GM23338 (cell line): ENCODE data around the gene TTC31. TPM values are rescaled to one million over a fixed set of nuclear protein-coding genes. Genes with fewer than 3 reads are reported as not detected.
A peak's percentile ranks its signal among the peaks of the same experiment; 100 is the strongest.

Experiments used
- ATAC-seq: fragments of 200-7000 bp; cut with Tn5 transposase; 3 replicates; pipeline ENCODE4 v1.9.1; 2020
- DNase-seq: peaks from one replicate; pipeline ENCODE4 v3.0.0-alpha.2; 2015; ENCODE audit warnings: low spot score
- H2AFZ ChIP-seq: fragments of 200-600 bp; sonication (generic); 2 replicates; pipeline ENCODE4 v1.8.0; 2016; ENCODE audit warnings: antibody characterized with exemption, mild to moderate bottlenecking, moderate library complexity
- H3F3A ChIP-seq: fragments of 200-600 bp; sonication (generic); replicated peaks from 2 replicates; pipeline ENCODE4 v1.8.0; 2017; ENCODE audit warnings: antibody characterized with exemption, mixed run types, low read depth
- H3K27ac ChIP-seq: fragments of 200-600 bp; sonication (generic); 2 replicates; pipeline ENCODE4 v1.6.1; 2016; ENCODE audit warnings: low read depth
- H3K27me3 ChIP-seq: fragments of 200-600 bp; sonication (generic); 2 replicates; pipeline ENCODE4 v1.8.0; 2016; ENCODE audit warnings: mild to moderate bottlenecking, mixed run types, moderate library complexity; ENCODE audit not compliant: insufficient read depth
- H3K36me3 ChIP-seq: fragments of 200-600 bp; sonication (generic); 2 replicates; pipeline ENCODE4 v1.8.0; 2016; ENCODE audit warnings: mild to moderate bottlenecking; ENCODE audit not compliant: insufficient read depth
- H3K4me1 ChIP-seq: fragments of 200-600 bp; sonication (generic); 2 replicates; pipeline ENCODE4 v1.8.0; 2016; ENCODE audit warnings: mild to moderate bottlenecking, moderate library complexity; ENCODE audit not compliant: insufficient read depth
- H3K4me2 ChIP-seq: fragments of 200-600 bp; sonication (generic); 2 replicates; pipeline ENCODE4 v1.7.1; 2017; ENCODE audit warnings: mixed run types
- H3K4me3 ChIP-seq: fragments of 200-600 bp; sonication (generic); 2 replicates; pipeline ENCODE4 v1.6.1; 2016; ENCODE audit warnings: mixed run types
- H3K79me2 ChIP-seq: fragments of 200-600 bp; sonication (generic); replicated peaks from 2 replicates; pipeline ENCODE4 v1.8.0; 2017; ENCODE audit warnings: mild to moderate bottlenecking; ENCODE audit not compliant: insufficient read depth
- H3K9me2 ChIP-seq: fragments of 200-600 bp; sonication (generic); 2 replicates; pipeline ENCODE4 v1.8.0; 2017; ENCODE audit not compliant: insufficient read depth
- H4K20me1 ChIP-seq: fragments of 200-600 bp; sonication (generic); replicated peaks from 2 replicates; pipeline ENCODE4 v1.8.0; 2017; ENCODE audit warnings: mild to moderate bottlenecking; ENCODE audit not compliant: insufficient read depth
- H3K27ac Mint-ChIP-seq: 2 replicates; pipeline ENCODE4 v1.8.0; 2020; ENCODE audit warnings: inconsistent platforms, mild to moderate bottlenecking, moderate library complexity, mixed read lengths
- H3K27me3 Mint-ChIP-seq: 3 replicates; pipeline ENCODE4 v1.8.0; 2022; ENCODE audit warnings: low read depth, mild to moderate bottlenecking, moderate library complexity, mixed read lengths, inconsistent platforms; ENCODE audit not compliant: insufficient read depth, poor library complexity
- H3K36me3 Mint-ChIP-seq: 3 replicates; pipeline ENCODE4 v1.8.0; 2021; ENCODE audit warnings: low read depth, mild to moderate bottlenecking, inconsistent platforms, moderate library complexity, mixed read lengths
- H3K4me1 Mint-ChIP-seq: 3 replicates; pipeline ENCODE4 v1.8.0; 2020; ENCODE audit warnings: mild to moderate bottlenecking, inconsistent platforms, mixed read lengths
- H3K4me3 Mint-ChIP-seq: 3 replicates; pipeline ENCODE4 v1.8.0; 2021; ENCODE audit warnings: moderate library complexity, mild to moderate bottlenecking, inconsistent platforms, mixed read lengths
- H3K9me3 Mint-ChIP-seq: 3 replicates; pipeline ENCODE4 v1.8.0; 2020; ENCODE audit warnings: moderate library complexity, mild to moderate bottlenecking, inconsistent platforms, mixed read lengths
- CREB1 ChIP-seq: fragments of 250-450 bp; sonication (Bioruptor Pico); IDR thresholded peaks from 2 replicates; pipeline ENCODE4 v1.5.0; 2020; ENCODE audit warnings: low read depth, mild to moderate bottlenecking, moderate library complexity
- CTCF ChIP-seq, 2 experiments: fragments of 200-600 bp in 1 of 2; sonication (generic) in 1 of 2; conservative IDR thresholded peaks; 2 replicates each; pipeline versions ENCODE4 v1.5.1 to v1.6.1; 2016 to 2017; ENCODE audit warnings: antibody characterized with exemption in 2 of 2, low read depth in 2 of 2, mild to moderate bottlenecking in 2 of 2, moderate library complexity in 1 of 2
- EZH2phosphoT487 ChIP-seq: fragments of 200-600 bp; sonication (generic); IDR thresholded peaks from one replicate; pipeline ENCODE4 v1.8.1; 2018; ENCODE audit warnings: antibody characterized with exemption; ENCODE audit not compliant: unreplicated experiment
- JUNB ChIP-seq: IDR thresholded peaks from one replicate; pipeline ENCODE4 v1.6.1; 2016; ENCODE audit warnings: antibody characterized with exemption; ENCODE audit not compliant: unreplicated experiment
- POLR2AphosphoS5 ChIP-seq: IDR thresholded peaks from 2 replicates; pipeline ENCODE4 v1.6.1; 2016; ENCODE audit warnings: antibody characterized with exemption, low read depth
- STAT1 ChIP-seq: IDR thresholded peaks from one replicate; pipeline ENCODE4 v1.6.1; 2016; ENCODE audit warnings: antibody characterized with exemption; ENCODE audit not compliant: unreplicated experiment
- polyA plus RNA-seq: library from polyadenylated mRNA; unstranded; fragments of >200 nt; fragmentation: Nextera tagmentation; extraction: Ambion mirVana; gene quantifications from 2 replicates; pipeline ENCODE4 v1.2.1, GENCODE V29; 2016
- total RNA-seq: library from RNA; depleted of rRNA; stranded (reverse); fragments of >200 nt; shearing (Covaris generic); gene quantifications from 2 replicates; pipeline ENCODE4 v1.2.3, GENCODE V29; 2014
- TF ChIP-seq, protein P1 (sequence below): IDR thresholded peaks from 2 replicates; pipeline ENCODE4 v1.6.1; 2016; ENCODE audit warnings: antibody characterized with exemption
- TF ChIP-seq, protein P2 (sequence below): IDR thresholded peaks from one replicate; pipeline ENCODE4 v1.6.1; 2018; ENCODE audit warnings: antibody characterized with exemption; ENCODE audit not compliant: unreplicated experiment

Gene TTC31
- total and polyA plus RNA-seq, 2 experiments from 2014 or later: 15.8 to 29.2 TPM

- peaks cover 11% of the 10 kb centered on the region for H3K36me3 ChIP-seq
Measured at GRCh38 chr2:74529357-74530238, 46.7 kb downstream of the TTC31 start, which contains the start of the genes AUP1 and HTRA2. Gene AUP1 (minus strand): TSS chr2:74529706. CDS start chr2:74529629, 77 bp downstream. Gene HTRA2 (plus strand): TSS chr2:74529933. CDS start chr2:74530007, 74 bp downstream.

More at GRCh38 chr2:74529357-74530238, 46.7 kb downstream of the TTC31 start, which contains the start of the genes AUP1 and HTRA2:
- Histone ChIP-seq H3K4me1 (peaks cover 7% of the 10 kb centered on the region; the same call in 1 of the 2 replicates), H2AFZ (peak within 1 kb of the TSS; percentile 97), H3K4me2 (peak within 1 kb of the TSS; percentile 98), H3K4me3 (peak within 1 kb of the TSS; percentile 100), H3K27ac (peak within 1 kb of the TSS; percentile 83; the same call in 1 of the 2 replicates), H3K27me3 (no peaks in the 10 kb centered on the region), H3F3A (0 out of 2 replicates have a peak, but pooled peaks cover 12% of the 10 kb centered on the region), H4K20me1 (peaks cover 9% of the 10 kb centered on the region; the same call in 1 of the 2 replicates), H3K9me2 (no peaks in the 10 kb centered on the region), H3K79me2 (peaks cover 18% of the 10 kb centered on the region)
- H3K27me3 Mint-ChIP-seq: peaks cover 18% of the 10 kb centered on the region
- ATAC-seq: peak; percentile 94
- no peaks in the 10 kb centered on the region; the same call in 2 of the 3 replicates for H3K9me3 Mint-ChIP-seq
- H3K4me1 Mint-ChIP-seq: peaks cover 19% of the 10 kb centered on the region
- H3K36me3 Mint-ChIP-seq: peaks cover 55% of the 10 kb centered on the region
- TF ChIP-seq CREB1 (peak; percentile 52), EZH2phosphoT487 (no peak), POLR2AphosphoS5 (peak; percentile 89), JUNB (no peak), CTCF (conservative IDR thresholded peaks at IDR 0.05; ENCODE audit: low read depth in 2 of 2) (no peak), STAT1 (no peak)
- TF ChIP-seq, protein P1, sequence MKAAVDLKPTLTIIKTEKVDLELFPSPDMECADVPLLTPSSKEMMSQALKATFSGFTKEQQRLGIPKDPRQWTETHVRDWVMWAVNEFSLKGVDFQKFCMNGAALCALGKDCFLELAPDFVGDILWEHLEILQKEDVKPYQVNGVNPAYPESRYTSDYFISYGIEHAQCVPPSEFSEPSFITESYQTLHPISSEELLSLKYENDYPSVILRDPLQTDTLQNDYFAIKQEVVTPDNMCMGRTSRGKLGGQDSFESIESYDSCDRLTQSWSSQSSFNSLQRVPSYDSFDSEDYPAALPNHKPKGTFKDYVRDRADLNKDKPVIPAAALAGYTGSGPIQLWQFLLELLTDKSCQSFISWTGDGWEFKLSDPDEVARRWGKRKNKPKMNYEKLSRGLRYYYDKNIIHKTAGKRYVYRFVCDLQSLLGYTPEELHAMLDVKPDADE: peak; percentile 98
- TF ChIP-seq, protein P2, sequence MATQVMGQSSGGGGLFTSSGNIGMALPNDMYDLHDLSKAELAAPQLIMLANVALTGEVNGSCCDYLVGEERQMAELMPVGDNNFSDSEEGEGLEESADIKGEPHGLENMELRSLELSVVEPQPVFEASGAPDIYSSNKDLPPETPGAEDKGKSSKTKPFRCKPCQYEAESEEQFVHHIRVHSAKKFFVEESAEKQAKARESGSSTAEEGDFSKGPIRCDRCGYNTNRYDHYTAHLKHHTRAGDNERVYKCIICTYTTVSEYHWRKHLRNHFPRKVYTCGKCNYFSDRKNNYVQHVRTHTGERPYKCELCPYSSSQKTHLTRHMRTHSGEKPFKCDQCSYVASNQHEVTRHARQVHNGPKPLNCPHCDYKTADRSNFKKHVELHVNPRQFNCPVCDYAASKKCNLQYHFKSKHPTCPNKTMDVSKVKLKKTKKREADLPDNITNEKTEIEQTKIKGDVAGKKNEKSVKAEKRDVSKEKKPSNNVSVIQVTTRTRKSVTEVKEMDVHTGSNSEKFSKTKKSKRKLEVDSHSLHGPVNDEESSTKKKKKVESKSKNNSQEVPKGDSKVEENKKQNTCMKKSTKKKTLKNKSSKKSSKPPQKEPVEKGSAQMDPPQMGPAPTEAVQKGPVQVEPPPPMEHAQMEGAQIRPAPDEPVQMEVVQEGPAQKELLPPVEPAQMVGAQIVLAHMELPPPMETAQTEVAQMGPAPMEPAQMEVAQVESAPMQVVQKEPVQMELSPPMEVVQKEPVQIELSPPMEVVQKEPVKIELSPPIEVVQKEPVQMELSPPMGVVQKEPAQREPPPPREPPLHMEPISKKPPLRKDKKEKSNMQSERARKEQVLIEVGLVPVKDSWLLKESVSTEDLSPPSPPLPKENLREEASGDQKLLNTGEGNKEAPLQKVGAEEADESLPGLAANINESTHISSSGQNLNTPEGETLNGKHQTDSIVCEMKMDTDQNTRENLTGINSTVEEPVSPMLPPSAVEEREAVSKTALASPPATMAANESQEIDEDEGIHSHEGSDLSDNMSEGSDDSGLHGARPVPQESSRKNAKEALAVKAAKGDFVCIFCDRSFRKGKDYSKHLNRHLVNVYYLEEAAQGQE: no peak
- DNase-seq: peak; percentile 100
- peak within 1 kb of the TSS; percentile 97 for H3K27ac Mint-ChIP-seq
- peak within 1 kb of the TSS; percentile 100 for H3K4me3 Mint-ChIP-seq
